ENCODE measurements around the gene CPA5.
A peak's percentile ranks its signal among the peaks of the same experiment; 100 is the strongest.

Gene CPA5

GRCh38 chr7:130397051-130397757 is 52.6 kb downstream of the CPA5 start:
- DNase-seq: peak; percentile 38

GRCh38 chr7:130397758-130398073 is 53.1 kb downstream of the CPA5 start:
- DNase-seq: peak; percentile 26

- DNase-seq: no peak
Measured at GRCh38 chr7:130398526-130399090, 54.0 kb downstream of the CPA5 start.

GRCh38 chr7:130400120-130400572 is 55.5 kb downstream of the CPA5 start:
- DNase-seq: no peak

GRCh38 chr7:130401101-130401500 is 56.5 kb downstream of the CPA5 start:
- no peak for DNase-seq

- no peak for DNase-seq
Measured at GRCh38 chr7:130401578-130401977, 57.0 kb downstream of the CPA5 start.

GRCh38 chr7:130405003-130405402 is 60.4 kb downstream of the CPA5 start:
- no peak for DNase-seq

- no peak for DNase-seq
Measured at GRCh38 chr7:130409067-130409711, 64.6 kb downstream of the CPA5 start.

GRCh38 chr7:130409712-130410072 is 65.1 kb downstream of the CPA5 start:
- DNase-seq: no peak

- no peak for DNase-seq
Measured at GRCh38 chr7:130410868-130411541, 66.4 kb downstream of the CPA5 start.

- DNase-seq: no peak
Measured at GRCh38 chr7:130413201-130413600, 68.6 kb downstream of the CPA5 start.

- no peak for DNase-seq
Measured at GRCh38 chr7:130415006-130415405, 70.4 kb downstream of the CPA5 start.

GRCh38 chr7:130417213-130417612 is 72.6 kb downstream of the CPA5 start:
- no peak for DNase-seq

GRCh38 chr7:130418306-130418705 is 73.7 kb downstream of the CPA5 start:
- no peak for DNase-seq
